ENCODE data around the gene TLR5.

The TLR5 gene

GRCh38 chr1:223114871-223115270, 28.2 kb downstream of the TLR5 start:
- no peak for TF ChIP-seq CTCF (conservative IDR thresholded peaks at IDR 0.05; ENCODE audit: low read depth, low read length)
- no peak overlapping the region for H3K4me3 ChIP-seq (ENCODE audit: low read length)
- DNase-seq (ENCODE audit: low read depth): no peak

GRCh38 chr1:223110952-223111351, 32.1 kb downstream of the TLR5 start:
- TF ChIP-seq CTCF (conservative IDR thresholded peaks at IDR 0.05; ENCODE audit: low read depth, low read length): no peak
- DNase-seq (ENCODE audit: low read depth): no peak
- no peak overlapping the region for H3K4me3 ChIP-seq (ENCODE audit: low read length)

GRCh38 chr1:223109581-223110026, 33.4 kb downstream of the TLR5 start:
- no peak for TF ChIP-seq CTCF (conservative IDR thresholded peaks at IDR 0.05; ENCODE audit: low read depth, low read length)
- DNase-seq (ENCODE audit: low read depth): no peak
- H3K4me3 ChIP-seq (ENCODE audit: low read length): no peak overlapping the region

- no peak for TF ChIP-seq CTCF (conservative IDR thresholded peaks at IDR 0.05; ENCODE audit: low read depth, low read length)
- no peak overlapping the region for H3K4me3 ChIP-seq (ENCODE audit: low read length)
- no peak for DNase-seq (ENCODE audit: low read depth)
These were observed 36.2 kb downstream of the TLR5 start for GRCh38 chr1:223106856-223107255.

GRCh38 chr1:223105568-223105967, 37.5 kb downstream of the TLR5 start:
- DNase-seq (ENCODE audit: low read depth): no peak
- no peak for TF ChIP-seq CTCF (conservative IDR thresholded peaks at IDR 0.05; ENCODE audit: low read depth, low read length)
- H3K4me3 ChIP-seq (ENCODE audit: low read length): no peak overlapping the region

GRCh38 chr1:223102797-223103533, 40.1 kb downstream of the TLR5 start:
- no peak for TF ChIP-seq CTCF (conservative IDR thresholded peaks at IDR 0.05; ENCODE audit: low read depth, low read length)
- DNase-seq (ENCODE audit: low read depth): no peak
- no peak overlapping the region for H3K4me3 ChIP-seq (ENCODE audit: low read length)

- H3K4me3 ChIP-seq (ENCODE audit: low read length): no peak overlapping the region
- DNase-seq (ENCODE audit: low read depth): no peak
- no peak for TF ChIP-seq CTCF (conservative IDR thresholded peaks at IDR 0.05; ENCODE audit: low read depth, low read length)
These were observed 45.3 kb downstream of the TLR5 start for GRCh38 chr1:223097713-223098112.

Data from retinal pigment epithelial cell (primary cell).